HEK293 (cell line): Measurements from ENCODE around the gene WDR6.

Experiments used
- CTCF ChIA-PET: fragments of 350-600 bp; formaldehyde crosslinking; extraction: SDS; loops from one replicate; lab custom pipeline; 2021; ENCODE audit warnings: antibody characterized with exemption; lab: Yijun Ruan, JAX
- POLR2A ChIA-PET: fragments of 300-600 bp; formaldehyde crosslinking; extraction: SDS; loops from one replicate; lab custom pipeline; 2020; ENCODE audit warnings: antibody characterized with exemption, inconsistent platforms; lab: Yijun Ruan, JAX
- H3K27ac ChIP-seq: fragments of 200-500 bp; sonication (Bioruptor generic); 2 replicates; pipeline ENCODE4 v1.5.1; 2014; ENCODE audit warnings: low read depth, low read length, control low read depth, inconsistent platforms; ENCODE audit errors: extremely low read depth
- H3K36me3 ChIP-seq, 2 experiments: fragments of 200-500 bp in 1 of 2; sonication (Bioruptor generic) in 1 of 2; 1 replicate in 1 of 2; 2 replicates in 1 of 2; pipeline ENCODE4 v1.5.1; 2014 to 2017; ENCODE audit warnings: inconsistent platforms in 2 of 2, low read length in 2 of 2; ENCODE audit not compliant: control insufficient read depth in 2 of 2, insufficient read depth in 1 of 2
- H3K4me1 ChIP-seq: fragments of 200-500 bp; sonication (Bioruptor generic); 2 replicates; pipeline ENCODE4 v1.5.1; 2014; ENCODE audit warnings: mild to moderate bottlenecking, low read length, inconsistent platforms; ENCODE audit not compliant: control insufficient read depth, insufficient read depth
- H3K4me3 ChIP-seq: 2 replicates; pipeline ENCODE4 v1.5.1; 2011; ENCODE audit warnings: low read depth, mild to moderate bottlenecking, control low read depth, low read length, moderate library complexity
- H3K9me3 ChIP-seq: fragments of 200-500 bp; sonication (Bioruptor generic); 2 replicates; pipeline ENCODE4 v1.5.1; 2014; ENCODE audit warnings: low read depth, low read length, inconsistent platforms; ENCODE audit not compliant: control insufficient read depth, insufficient read depth
- KLF10 ChIP-seq: fragments of 450-650 bp; IDR thresholded peaks from 2 replicates; pipeline ENCODE4 v1.5.1; 2018; ENCODE audit warnings: missing biosample characterization, mild to moderate bottlenecking, missing genetic modification characterization
- KLF9 ChIP-seq: fragments of 450-650 bp; formaldehyde crosslinking; IDR thresholded peaks from 2 replicates; pipeline ENCODE4 v1.5.1; 2016; ENCODE audit warnings: missing biosample characterization, missing genetic modification characterization, low read depth
- OSR2 ChIP-seq: fragments of 450-650 bp; formaldehyde crosslinking; IDR thresholded peaks from 2 replicates; pipeline ENCODE4 v1.5.1; 2016; ENCODE audit warnings: missing biosample characterization, missing genetic modification characterization
- PRDM10 ChIP-seq: fragments of 450-650 bp; formaldehyde crosslinking; IDR thresholded peaks from 2 replicates; pipeline ENCODE4 v1.5.1; 2016; ENCODE audit warnings: missing biosample characterization, missing genetic modification characterization
- RBAK ChIP-seq: fragments of 450-650 bp; formaldehyde crosslinking; IDR thresholded peaks from 2 replicates; pipeline ENCODE4 v1.5.1; 2016; ENCODE audit warnings: missing biosample characterization, missing genetic modification characterization
- YY1 ChIP-seq: fragments of 450-650 bp; formaldehyde crosslinking; IDR thresholded peaks from 2 replicates; pipeline ENCODE4 v1.5.1; 2018; ENCODE audit warnings: missing biosample characterization, missing genetic modification characterization
- ZBTB11 ChIP-seq: fragments of 450-650 bp; formaldehyde crosslinking; conservative IDR thresholded peaks from 2 replicates; pipeline ENCODE4 v1.5.1; 2016; ENCODE audit warnings: low read depth, missing biosample characterization, missing genetic modification characterization
- ZEB2 ChIP-seq: fragments of 450-650 bp; formaldehyde crosslinking; IDR thresholded peaks from 2 replicates; pipeline ENCODE4 v1.5.1; 2016; ENCODE audit warnings: missing biosample characterization, missing genetic modification characterization
- ZNF280D ChIP-seq: fragments of 450-650 bp; formaldehyde crosslinking; IDR thresholded peaks from 2 replicates; pipeline ENCODE4 v1.5.1; 2016; ENCODE audit warnings: missing biosample characterization, missing genetic modification characterization
- ZNF335 ChIP-seq: fragments of 450-650 bp; formaldehyde crosslinking; conservative IDR thresholded peaks from 2 replicates; pipeline ENCODE4 v1.5.1; 2016; ENCODE audit warnings: missing biosample characterization, missing genetic modification characterization
- ZNF341 ChIP-seq: fragments of 450-650 bp; formaldehyde crosslinking; IDR thresholded peaks from 2 replicates; pipeline ENCODE4; 2016; ENCODE audit warnings: low read depth, missing biosample characterization, missing genetic modification characterization
- ZNF510 ChIP-seq: fragments of 450-650 bp; formaldehyde crosslinking; IDR thresholded peaks from 2 replicates; pipeline ENCODE4 v1.5.1; 2018; ENCODE audit warnings: mild to moderate bottlenecking, missing genetic modification characterization, missing biosample characterization; ENCODE audit not compliant: insufficient replicate concordance
- ZNF530 ChIP-seq: fragments of 450-650 bp; formaldehyde crosslinking; IDR thresholded peaks from 2 replicates; pipeline ENCODE4 v1.5.1; 2016; ENCODE audit warnings: low read depth, missing biosample characterization, missing genetic modification characterization
- ZNF571 ChIP-seq: fragments of 450-650 bp; formaldehyde crosslinking; IDR thresholded peaks from 2 replicates; pipeline ENCODE4 v1.5.0; 2017; ENCODE audit warnings: missing biosample characterization, missing genetic modification characterization
- ZNF629 ChIP-seq: fragments of 450-650 bp; formaldehyde crosslinking; IDR thresholded peaks from 2 replicates; pipeline ENCODE4 v1.5.1; 2017; ENCODE audit warnings: missing biosample characterization, missing genetic modification characterization
- ZNF704 ChIP-seq: fragments of 450-650 bp; formaldehyde crosslinking; IDR thresholded peaks from 2 replicates; pipeline ENCODE4 v1.5.1; 2016; ENCODE audit warnings: missing biosample characterization, missing genetic modification characterization
- ZSCAN4 ChIP-seq: fragments of 450-650 bp; formaldehyde crosslinking; IDR thresholded peaks from 2 replicates; pipeline ENCODE4 v1.5.1; 2017; ENCODE audit warnings: missing biosample characterization, missing genetic modification characterization

Gene WDR6

GRCh38 chr3:49017229-49017970, 10.2 kb downstream of the WDR6 start (continued):
- TF ChIP-seq PRDM10 (tag by site-specific recombination), result peak; percentile 88

GRCh38 chr3:49017971-49018706, 10.9 kb downstream of the WDR6 start, which contains the start of gene DALRD3:
Gene DALRD3, minus strand, starts transcription at chr3:49018580. Its CDS starts 16 bp downstream, at chr3:49018564.
- POLR2A ChIA-PET, result interaction anchor here (0.6 to 10.4 kb wide), 9 partner anchors 11 to 301 kb away, joined by 3 to 141 read pairs (median 5); partner anchors contain the start of genes IMPDH2, IP6K2, P4HTM and QRICH1
- CTCF ChIA-PET, result interaction anchor here (0.6 to 1.5 kb wide), 5 partner anchors 18 to 459 kb away, joined by 3 to 8 read pairs (median 3); no protein-coding TSS in a partner anchor
- no peak; the same call in 1 of the 2 replicates for TF ChIP-seq ZSCAN4 (tag by site-specific recombination)
- TF ChIP-seq ZNF629 (tag by site-specific recombination), result peak; percentile 28; the same call in 1 of the 2 replicates
- TF ChIP-seq ZEB2 (tag by site-specific recombination), result peak; percentile 79
- TF ChIP-seq OSR2 (tag by site-specific recombination), result no peak
- peak; percentile 98 for TF ChIP-seq KLF9 (tag by site-specific recombination)
- 0 out of 2 replicates have a peak, but pooled peaks have one; percentile 49 for TF ChIP-seq YY1 (tag by site-specific recombination)
- peak; percentile 86 for TF ChIP-seq ZBTB11 (tag by site-specific recombination)
- no peak for TF ChIP-seq ZNF704 (tag by site-specific recombination)
- TF ChIP-seq RBAK (tag by site-specific recombination), result no peak
- no peak for TF ChIP-seq ZNF530
- no peak for TF ChIP-seq ZNF280D
- TF ChIP-seq ZNF510, result no peak
- TF ChIP-seq ZNF335, result peak; percentile 82
- TF ChIP-seq ZNF571, result no peak
- peak; percentile 39; the same call in 1 of the 2 replicates for TF ChIP-seq ZNF341 (tag by site-specific recombination)
- TF ChIP-seq KLF10 (tag by site-specific recombination), result peak; percentile 95

More at GRCh38 chr3:49017971-49018706, 10.9 kb downstream of the WDR6 start, which contains the start of gene DALRD3:
- Histone ChIP-seq H3K4me1 (no peaks in the 10 kb centered on the region), H3K4me3 (peak within 1 kb of the TSS; percentile 80), H3K36me3 (peaks cover 0 to 43% of the 10 kb centered on the region in 2 experiments; a peak in 1 of 3 replicates), H3K9me3 (no peaks in the 10 kb centered on the region), H3K27ac (peak within 1 kb of the TSS; percentile 47; the same call in 1 of the 2 replicates)
